ENCODE results near the gene KIAA0930.
A peak's percentile ranks its signal among the peaks of the same experiment; 100 is the strongest.

KIAA0930 gene

DNA sequence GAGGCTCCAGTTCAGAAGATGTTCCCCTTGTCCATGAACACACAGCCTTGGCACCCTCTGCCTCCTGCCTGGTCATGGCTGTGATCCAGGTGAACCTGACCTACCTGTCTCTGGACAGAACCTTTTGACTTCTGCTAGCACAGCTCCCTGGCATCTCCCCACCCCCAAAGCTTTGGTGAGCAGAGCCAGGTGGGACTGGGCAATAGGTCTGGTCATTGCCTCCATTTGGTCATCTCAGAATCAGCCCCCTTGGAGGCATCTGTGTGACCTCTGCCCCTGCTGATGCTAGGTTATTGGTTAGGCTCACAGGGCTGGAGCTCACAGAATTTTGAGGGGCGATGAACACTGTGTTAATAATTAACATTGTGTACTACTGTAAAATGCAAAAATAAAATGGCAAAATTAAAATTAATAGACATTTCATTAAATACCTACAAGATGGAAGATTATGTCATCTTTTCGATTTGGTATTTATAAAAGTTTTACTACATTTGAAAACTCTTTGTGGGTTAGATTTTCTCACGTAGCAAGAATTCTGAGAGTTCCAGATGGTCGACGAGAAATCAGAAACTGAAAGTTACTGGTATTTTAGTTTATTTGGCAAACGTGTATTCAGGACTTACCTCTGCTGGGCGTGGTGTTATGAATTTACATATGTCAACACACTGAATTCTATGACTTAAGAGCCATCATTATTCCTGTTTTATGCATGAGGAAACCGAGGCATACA lies 8.3 kb upstream of the KIAA0930 start:
- DNase-seq (ENCODE audit: low spot score) = peak; percentile 76
- TF ChIP-seq, protein P1, sequence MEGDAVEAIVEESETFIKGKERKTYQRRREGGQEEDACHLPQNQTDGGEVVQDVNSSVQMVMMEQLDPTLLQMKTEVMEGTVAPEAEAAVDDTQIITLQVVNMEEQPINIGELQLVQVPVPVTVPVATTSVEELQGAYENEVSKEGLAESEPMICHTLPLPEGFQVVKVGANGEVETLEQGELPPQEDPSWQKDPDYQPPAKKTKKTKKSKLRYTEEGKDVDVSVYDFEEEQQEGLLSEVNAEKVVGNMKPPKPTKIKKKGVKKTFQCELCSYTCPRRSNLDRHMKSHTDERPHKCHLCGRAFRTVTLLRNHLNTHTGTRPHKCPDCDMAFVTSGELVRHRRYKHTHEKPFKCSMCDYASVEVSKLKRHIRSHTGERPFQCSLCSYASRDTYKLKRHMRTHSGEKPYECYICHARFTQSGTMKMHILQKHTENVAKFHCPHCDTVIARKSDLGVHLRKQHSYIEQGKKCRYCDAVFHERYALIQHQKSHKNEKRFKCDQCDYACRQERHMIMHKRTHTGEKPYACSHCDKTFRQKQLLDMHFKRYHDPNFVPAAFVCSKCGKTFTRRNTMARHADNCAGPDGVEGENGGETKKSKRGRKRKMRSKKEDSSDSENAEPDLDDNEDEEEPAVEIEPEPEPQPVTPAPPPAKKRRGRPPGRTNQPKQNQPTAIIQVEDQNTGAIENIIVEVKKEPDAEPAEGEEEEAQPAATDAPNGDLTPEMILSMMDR (IDR thresholded peaks at IDR 0.05; ENCODE audit: extremely low read depth, missing control alignments) = no peak

DNA sequence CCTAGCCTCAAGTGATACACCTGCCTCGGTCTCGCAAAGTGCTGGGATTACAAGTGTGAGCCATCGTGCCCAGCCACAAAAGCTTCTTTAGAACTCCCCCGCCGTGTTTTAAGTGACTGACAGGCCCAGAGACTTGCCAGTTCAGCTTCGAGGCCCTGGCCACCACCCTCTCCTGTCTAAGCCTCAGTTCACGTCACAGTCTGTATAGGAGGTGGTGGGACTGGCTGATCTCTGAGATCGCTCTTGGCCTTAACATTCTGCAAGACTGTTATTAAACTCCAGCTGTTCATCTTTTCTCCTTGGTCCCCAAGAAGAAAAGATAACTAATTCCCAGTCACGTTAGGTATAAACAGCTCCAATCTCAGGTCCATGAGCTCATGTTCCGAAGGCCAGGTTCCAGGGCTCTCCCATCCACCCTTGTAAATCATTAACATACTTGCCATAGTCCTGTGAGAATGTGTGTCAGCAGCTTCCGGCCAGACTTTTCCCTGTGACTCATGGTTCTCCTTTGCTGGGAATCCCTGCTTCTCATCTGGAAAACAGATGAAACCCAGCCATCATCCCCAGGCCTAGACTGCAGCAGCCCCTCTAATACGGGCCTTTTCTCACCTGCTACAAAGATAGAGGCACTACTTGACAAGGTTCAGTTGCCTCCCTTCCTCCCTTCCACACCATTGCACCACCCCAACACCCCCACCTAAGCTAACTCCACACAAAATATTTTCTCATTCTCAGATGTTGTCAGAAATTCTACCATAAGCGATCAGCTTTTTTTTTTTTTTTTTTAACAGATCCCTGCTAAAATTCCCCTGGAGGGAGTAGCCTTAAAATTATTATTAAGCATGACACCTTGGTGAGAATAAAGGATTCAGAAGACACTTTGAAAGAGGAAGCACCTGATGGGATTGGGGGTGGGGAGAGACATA lies 5.6 kb upstream of the KIAA0930 start:
- TF ChIP-seq, protein P1 (IDR thresholded peaks at IDR 0.05; ENCODE audit: extremely low read depth, missing control alignments) = no peak

DNA sequence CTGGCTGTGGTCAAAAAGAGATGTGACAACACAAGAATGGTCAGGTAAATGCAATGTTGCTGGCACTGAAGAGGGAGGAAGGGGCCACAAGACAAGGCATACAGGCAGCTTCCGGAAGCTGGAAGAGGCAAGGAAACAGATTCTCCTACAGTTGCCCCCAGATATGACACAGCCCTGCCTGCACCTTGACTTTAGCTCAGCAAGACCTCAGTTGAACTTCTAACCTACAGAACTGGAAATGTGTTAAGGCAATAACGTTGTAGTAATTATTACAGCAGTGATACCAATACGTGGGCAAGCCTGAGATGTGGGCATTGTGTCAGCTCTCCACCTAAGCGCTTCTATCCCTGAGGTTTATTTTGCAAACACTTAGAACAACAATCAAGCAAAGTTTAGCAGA lies 4.2 kb upstream of the KIAA0930 start:
- no peak for DNase-seq (ENCODE audit: low spot score)
- TF ChIP-seq, protein P1 (IDR thresholded peaks at IDR 0.05; ENCODE audit: extremely low read depth, missing control alignments) = no peak

More for the DNA sequence above, 5.6 kb upstream of the KIAA0930 start:
- no peak for DNase-seq (ENCODE audit: low spot score)

DNA sequence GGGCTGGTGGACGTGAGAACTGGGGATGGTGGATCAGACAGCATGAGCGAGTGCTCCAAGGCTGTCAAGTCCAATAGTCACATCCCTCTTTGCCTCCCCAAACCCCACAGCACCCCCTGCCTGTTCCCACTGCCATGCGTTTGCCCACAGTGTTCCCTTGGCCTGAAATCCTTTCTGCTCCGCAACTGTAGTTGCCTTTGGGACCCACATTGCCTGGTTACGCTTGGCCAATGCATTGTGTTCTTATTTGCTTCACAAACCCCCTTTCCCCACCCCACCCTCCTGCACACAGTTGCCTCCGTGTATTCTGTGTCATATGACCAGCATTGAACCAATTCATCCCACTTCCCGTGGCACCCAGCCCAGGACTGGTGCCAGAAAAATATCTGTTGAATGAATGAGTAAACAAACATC lies 2.1 kb upstream of the KIAA0930 start:
- TF ChIP-seq, protein P1 (IDR thresholded peaks at IDR 0.05; ENCODE audit: extremely low read depth, missing control alignments) = no peak
- no peak for DNase-seq (ENCODE audit: low spot score)

DNA sequence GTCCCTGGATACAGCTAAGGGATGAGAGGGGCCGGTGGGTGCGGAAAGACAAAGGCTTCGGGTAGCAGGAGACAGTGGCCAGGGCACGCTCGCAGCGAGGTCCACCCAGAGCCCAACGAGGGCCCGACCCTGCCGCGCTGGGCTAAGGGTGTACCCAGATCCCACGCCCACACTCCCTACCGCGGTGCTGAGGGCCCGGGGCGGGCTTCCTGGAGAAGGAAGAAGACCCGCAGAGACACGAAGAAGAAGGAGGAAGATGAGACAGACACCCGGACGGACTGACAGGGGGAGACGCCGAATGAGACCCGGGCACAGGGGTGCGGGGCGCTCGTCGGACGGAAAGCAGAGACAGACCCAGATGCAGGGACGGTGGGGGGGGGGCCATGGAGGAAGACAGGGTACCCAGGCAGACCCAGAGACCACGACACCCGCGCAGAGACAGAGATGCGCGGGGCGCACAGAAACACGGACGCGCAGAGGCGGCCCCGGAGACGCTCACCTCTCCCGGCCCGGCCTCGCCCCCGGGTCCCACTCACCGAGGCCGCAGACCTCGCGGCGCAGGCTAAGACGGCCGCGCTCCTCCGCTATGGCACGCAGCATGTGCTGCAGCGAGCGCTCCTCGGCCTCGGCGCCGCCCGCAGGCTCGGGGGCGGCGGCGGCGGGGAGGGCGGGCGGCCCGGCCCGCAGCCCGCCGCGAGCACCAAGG lies 437 bp downstream of the KIAA0930 start:
- no peak for DNase-seq (ENCODE audit: low spot score)
- TF ChIP-seq, protein P1 (IDR thresholded peaks at IDR 0.05; ENCODE audit: extremely low read depth, missing control alignments) = no peak

DNA sequence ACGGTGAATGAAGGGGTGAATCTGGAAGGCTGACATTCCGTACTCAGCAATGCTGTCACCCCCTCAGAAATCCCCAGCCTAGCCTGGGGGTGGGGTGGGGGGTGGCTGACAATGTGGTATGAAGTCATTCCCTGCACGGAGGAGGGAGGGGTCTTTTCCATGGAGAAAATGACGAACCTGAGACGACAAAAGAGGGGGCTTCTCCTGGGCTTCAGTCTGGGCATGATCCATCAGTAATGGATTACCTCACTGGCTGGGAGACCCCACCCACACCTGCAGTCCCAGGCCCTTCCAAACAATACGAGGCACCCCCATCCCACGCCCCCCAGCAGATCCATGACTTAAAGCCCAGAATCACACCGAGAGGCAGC lies 1.0 kb downstream of the KIAA0930 start:
- DNase-seq (ENCODE audit: low spot score) = no peak
- TF ChIP-seq, protein P1 (IDR thresholded peaks at IDR 0.05; ENCODE audit: extremely low read depth, missing control alignments) = no peak
